Tibial nerve (tissue), 4 donors: ENCODE results near the gene EOGT. TPM values are rescaled to one million over a fixed set of nuclear protein-coding genes. Genes with fewer than 3 reads are reported as not detected.

ENCODE experiments used
- DNase-seq, 2 donors: peaks; one replicate each; pipeline ENCODE4 v3.0.0-alpha.2; 2019; ENCODE audit warnings: low spot score in 2 of 2
- H3K27ac ChIP-seq, 4 donors: fragments of 200-600 bp; sonication (generic) in 3 of 4; one replicate each; pipeline ENCODE4 v1.5.1; 2017 to 2019; ENCODE audit warnings: mild to moderate bottlenecking in 1 of 4
- H3K27me3 ChIP-seq, 2 donors: fragments of 200-600 bp; sonication (generic) in 1 of 2; one replicate each; pipeline versions ENCODE4 v1.5.1 to v1.6.0; 2017 to 2019
- H3K36me3 ChIP-seq, 3 donors: fragments of 200-600 bp; sonication (generic); one replicate each; pipeline ENCODE4 v1.5.1; 2018 to 2019
- H3K4me1 ChIP-seq, 4 donors: fragments of 200-600 bp; sonication (generic) in 3 of 4; one replicate each; pipeline ENCODE4 v1.5.1; 2017 to 2019
- H3K4me3 ChIP-seq, 4 donors: fragments of 200-600 bp; sonication (generic) in 3 of 4; one replicate each; pipeline ENCODE4 v1.5.1; 2017 to 2019; ENCODE audit warnings: mild to moderate bottlenecking in 1 of 4, moderate library complexity in 1 of 4
- H3K9me3 ChIP-seq, 4 donors: fragments of 200-600 bp; sonication (generic) in 3 of 4; one replicate each; pipeline ENCODE4 v1.5.1; 2017 to 2019
- EP300 ChIP-seq, 2 donors: sonication (generic); formaldehyde crosslinking; IDR thresholded peaks; one replicate each; pipeline ENCODE4 v1.6.1; 2017; ENCODE audit warnings: antibody characterized with exemption in 2 of 2, mild to moderate bottlenecking in 1 of 2
- POLR2A ChIP-seq, 2 donors: fragments of 450-650 bp; IDR thresholded peaks; one replicate each; pipeline ENCODE4 v1.6.1; 2017; ENCODE audit warnings: antibody characterized with exemption in 2 of 2, mild to moderate bottlenecking in 2 of 2, moderate library complexity in 2 of 2
- WGBS, 2 donors: methylation state at CpG; one replicate each; pipeline ENCODE4 v1.1.5; 2018; 5-methylcytosine and 5-hydroxymethylcytosine counted together
- total RNA-seq, 4 donors: library from RNA; depleted of rRNA; stranded (reverse); fragments of >200 nt; gene quantifications; one replicate each; pipeline ENCODE4 v1.1.0, GENCODE V29; 2016
- TF ChIP-seq, protein P1 (sequence below), 5 experiments: fragments of 200-600 bp in 3 of 5; fragments of 450-650 bp in 2 of 5; sonication (generic) in 3 of 5; IDR thresholded peaks; one replicate each; pipeline ENCODE4 v1.5.1; 2016 to 2019; ENCODE audit warnings: antibody characterized with exemption in 5 of 5, mild to moderate bottlenecking in 3 of 5, moderate library complexity in 2 of 5

The EOGT gene
- total RNA-seq, 4 donors from 2014 or later = 27.2 to 55.9 (median 37.1) TPM

DNA sequence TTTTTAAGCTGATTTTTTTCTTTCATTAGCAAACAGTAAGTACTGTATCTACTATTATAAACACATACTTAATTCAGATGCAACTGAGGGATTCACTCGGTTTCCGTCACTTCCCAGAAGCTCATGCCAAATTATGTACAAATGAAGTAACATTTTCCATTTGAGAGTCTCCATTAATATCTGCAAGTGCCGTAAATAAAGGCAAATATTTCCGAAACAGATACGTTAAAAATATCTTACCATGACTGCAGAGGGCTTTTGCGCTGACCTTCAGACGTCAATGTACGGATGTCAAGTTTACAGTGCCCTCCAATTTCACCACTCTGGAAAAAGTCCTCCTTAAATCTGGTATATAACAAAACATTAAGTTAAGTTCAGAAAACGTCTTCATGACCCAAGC, 9.3 kb downstream of the EOGT start:
- TF ChIP-seq, protein P1, sequence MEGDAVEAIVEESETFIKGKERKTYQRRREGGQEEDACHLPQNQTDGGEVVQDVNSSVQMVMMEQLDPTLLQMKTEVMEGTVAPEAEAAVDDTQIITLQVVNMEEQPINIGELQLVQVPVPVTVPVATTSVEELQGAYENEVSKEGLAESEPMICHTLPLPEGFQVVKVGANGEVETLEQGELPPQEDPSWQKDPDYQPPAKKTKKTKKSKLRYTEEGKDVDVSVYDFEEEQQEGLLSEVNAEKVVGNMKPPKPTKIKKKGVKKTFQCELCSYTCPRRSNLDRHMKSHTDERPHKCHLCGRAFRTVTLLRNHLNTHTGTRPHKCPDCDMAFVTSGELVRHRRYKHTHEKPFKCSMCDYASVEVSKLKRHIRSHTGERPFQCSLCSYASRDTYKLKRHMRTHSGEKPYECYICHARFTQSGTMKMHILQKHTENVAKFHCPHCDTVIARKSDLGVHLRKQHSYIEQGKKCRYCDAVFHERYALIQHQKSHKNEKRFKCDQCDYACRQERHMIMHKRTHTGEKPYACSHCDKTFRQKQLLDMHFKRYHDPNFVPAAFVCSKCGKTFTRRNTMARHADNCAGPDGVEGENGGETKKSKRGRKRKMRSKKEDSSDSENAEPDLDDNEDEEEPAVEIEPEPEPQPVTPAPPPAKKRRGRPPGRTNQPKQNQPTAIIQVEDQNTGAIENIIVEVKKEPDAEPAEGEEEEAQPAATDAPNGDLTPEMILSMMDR (IDR thresholded peaks at IDR 0.05) = no peak
- TF ChIP-seq EP300 (IDR thresholded peaks at IDR 0.05) (no peak), POLR2A (IDR thresholded peaks at IDR 0.05) (no peak)
- H3K9me3 ChIP-seq = no peaks in the 10 kb centered on the region
- WGBS, 2 donors = 76 to 84% methylated on average over 9 of the region's 9 CpGs
- no peak for DNase-seq
- no peaks in the 10 kb centered on the region for H3K27me3 ChIP-seq
- H3K27ac ChIP-seq = no peak overlapping the region
- H3K4me3 ChIP-seq = no peak overlapping the region
- H3K36me3 ChIP-seq = peaks cover 0 to 81% (median 0%) of the 10 kb centered on the region in 3 donors
- peaks cover 0 to 12% (median 0%) of the 10 kb centered on the region in 4 donors for H3K4me1 ChIP-seq

DNA sequence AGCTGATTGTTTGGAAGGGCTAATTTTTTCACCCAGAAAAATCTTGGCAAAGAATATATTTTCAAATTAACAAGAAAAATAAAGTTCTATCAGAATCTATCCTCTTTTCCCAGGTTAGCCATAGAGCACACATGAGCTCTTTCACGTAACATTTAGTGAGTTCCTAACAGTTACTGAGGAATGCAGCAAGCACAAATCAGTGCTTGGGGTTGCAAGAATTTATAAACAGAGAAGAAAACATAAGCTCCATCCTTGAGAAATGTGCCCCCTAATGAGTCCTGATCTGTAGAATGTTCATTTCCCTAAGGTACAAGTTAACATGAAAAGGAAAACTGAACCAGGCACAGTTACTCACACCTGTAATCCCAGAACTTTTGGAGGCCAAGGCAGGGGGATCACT, 13.9 kb downstream of the EOGT start:
- TF ChIP-seq POLR2A (IDR thresholded peaks at IDR 0.05) (no peak), EP300 (IDR thresholded peaks at IDR 0.05) (no peak)
- TF ChIP-seq, protein P1 (IDR thresholded peaks at IDR 0.05) = no peak
- Histone ChIP-seq H3K36me3 (peaks cover 0 to 73% (median 5%) of the 10 kb centered on the region in 3 donors), H3K9me3 (no peaks in the 10 kb centered on the region), H3K4me1 (peaks cover 0 to 12% (median 0%) of the 10 kb centered on the region in 4 donors), H3K27ac (no peak overlapping the region), H3K4me3 (no peak overlapping the region), H3K27me3 (no peaks in the 10 kb centered on the region)
- DNase-seq = no peak
- WGBS, 2 donors = 38 to 48% methylated on average over 1 of the region's 1 CpG

DNA sequence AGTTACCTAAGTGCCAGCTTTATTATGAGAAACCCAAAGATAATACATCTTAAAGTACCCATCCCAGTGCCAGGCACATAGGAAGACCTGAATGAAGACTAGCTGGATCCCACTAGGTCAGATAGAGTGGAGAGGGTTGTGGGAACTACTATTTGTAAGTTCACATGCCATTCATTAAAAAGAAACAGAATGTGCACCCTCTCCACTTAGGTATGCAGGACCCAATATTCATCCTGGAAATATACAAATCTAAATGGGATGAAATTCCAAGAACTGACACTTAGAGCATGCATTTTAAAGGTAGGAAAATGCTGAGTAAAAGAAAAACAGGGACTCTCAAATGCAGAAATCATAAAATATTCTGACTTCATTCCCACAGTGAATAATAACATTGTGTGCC, 14.3 kb downstream of the EOGT start:
- Histone ChIP-seq H3K36me3 (peaks cover 0 to 73% (median 6%) of the 10 kb centered on the region in 3 donors), H3K4me3 (no peak overlapping the region), H3K27me3 (no peaks in the 10 kb centered on the region), H3K4me1 (peaks cover 0 to 12% (median 0%) of the 10 kb centered on the region in 4 donors), H3K27ac (no peak overlapping the region), H3K9me3 (no peaks in the 10 kb centered on the region)
- DNase-seq = no peak
- TF ChIP-seq EP300 (IDR thresholded peaks at IDR 0.05) = no peak
- TF ChIP-seq POLR2A (IDR thresholded peaks at IDR 0.05) = no peak
- TF ChIP-seq, protein P1 (IDR thresholded peaks at IDR 0.05) = no peak

DNA sequence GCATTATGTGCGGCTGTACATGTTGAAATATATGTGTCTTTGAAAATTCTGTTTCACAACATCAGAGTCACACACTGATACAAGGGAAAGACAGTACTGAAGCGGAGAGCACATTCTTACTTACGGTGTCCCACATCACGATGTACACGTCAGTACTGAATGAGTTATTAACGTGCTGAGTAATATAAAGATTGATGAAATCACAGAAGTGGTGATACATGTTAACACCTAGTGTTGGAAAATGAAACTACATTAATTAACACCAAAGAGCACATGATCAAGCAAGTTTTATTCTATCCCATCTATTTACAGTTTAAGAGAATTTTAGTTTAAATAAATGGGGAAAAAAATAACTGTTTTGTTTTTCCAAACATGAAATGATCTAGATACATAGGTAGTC, 15.6 kb downstream of the EOGT start:
- no peaks in the 10 kb centered on the region for H3K27me3 ChIP-seq
- WGBS, 2 donors = 76 to 88% methylated on average over 6 of the region's 6 CpGs
- TF ChIP-seq EP300 (IDR thresholded peaks at IDR 0.05) (no peak), POLR2A (IDR thresholded peaks at IDR 0.05) (no peak)
- TF ChIP-seq, protein P1 (IDR thresholded peaks at IDR 0.05) = no peak
- no peak overlapping the region for H3K27ac ChIP-seq
- H3K4me1 ChIP-seq = peaks cover 0 to 12% (median 0%) of the 10 kb centered on the region in 4 donors
- DNase-seq = no peak
- no peak overlapping the region for H3K4me3 ChIP-seq
- H3K9me3 ChIP-seq = no peaks in the 10 kb centered on the region
- H3K36me3 ChIP-seq = peaks cover 0 to 71% (median 6%) of the 10 kb centered on the region in 3 donors

DNA sequence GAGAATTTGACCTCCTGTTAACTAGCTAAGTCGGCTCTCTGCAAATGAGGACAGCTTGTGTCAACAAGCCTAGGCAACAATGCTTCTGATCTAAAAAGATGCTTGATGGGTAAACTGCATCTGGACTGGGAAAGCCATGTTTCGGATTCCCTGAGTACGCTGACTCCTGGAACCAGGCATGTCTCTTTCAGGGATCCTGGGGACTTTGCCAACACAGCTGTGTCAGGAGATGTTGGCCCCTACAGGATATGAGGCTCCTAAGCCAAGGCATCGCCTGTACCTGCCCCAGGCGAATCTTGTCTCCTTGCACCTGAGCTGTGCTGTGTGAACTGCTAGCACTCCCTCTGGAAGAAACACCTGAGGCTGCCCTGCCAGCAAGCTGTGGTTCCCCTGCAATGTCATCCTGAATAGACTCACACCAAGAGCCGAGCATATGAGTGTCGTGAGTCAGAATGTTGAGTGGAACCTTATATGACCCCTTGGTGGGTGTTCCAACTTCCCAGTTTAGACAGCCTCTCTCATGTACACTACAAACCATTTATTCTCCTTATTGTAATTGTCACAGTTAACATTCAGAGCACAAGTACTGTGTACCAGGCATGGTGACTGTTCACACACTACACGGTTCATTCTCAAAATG, 17.0 kb downstream of the EOGT start:
- Histone ChIP-seq H3K27ac (no peak overlapping the region), H3K4me1 (peaks cover 0 to 12% (median 0%) of the 10 kb centered on the region in 4 donors), H3K27me3 (no peaks in the 10 kb centered on the region), H3K9me3 (no peaks in the 10 kb centered on the region), H3K4me3 (no peak overlapping the region), H3K36me3 (peaks cover 0 to 71% (median 6%) of the 10 kb centered on the region in 3 donors)
- WGBS, 2 donors = 75 to 82% methylated on average over 8 of the region's 8 CpGs
- no peak for DNase-seq
- TF ChIP-seq POLR2A (IDR thresholded peaks at IDR 0.05) (no peak), EP300 (IDR thresholded peaks at IDR 0.05) (no peak)
- TF ChIP-seq, protein P1 (IDR thresholded peaks at IDR 0.05) = no peak
